Measurements from ENCODE around the gene FAM83B.

Gene FAM83B

GRCh38 chr6:54879188-54879985 lies 32.8 kb downstream of the FAM83B start (continued):
- TF ChIP-seq PATZ1 (tag by site-specific recombination; IDR thresholded peaks at IDR 0.05) (peak; percentile 71), ZSCAN4 (tag by site-specific recombination; IDR thresholded peaks at IDR 0.05) (peak; percentile 36; the same call in 1 of the 2 replicates), ZNF239 (tag by site-specific recombination; IDR thresholded peaks at IDR 0.05) (no peak), KLF10 (tag by site-specific recombination; IDR thresholded peaks at IDR 0.05) (peak; percentile 63; the same call in 1 of the 2 replicates), ZBTB48 (tag by site-specific recombination; IDR thresholded peaks at IDR 0.05) (peak; percentile 50; the same call in 1 of the 2 replicates), ZNF121 (tag by site-specific recombination; IDR thresholded peaks at IDR 0.05) (peak; percentile 48; the same call in 1 of the 2 replicates), ZNF138 (tag by site-specific recombination; IDR thresholded peaks at IDR 0.05; ENCODE audit: borderline replicate concordance) (no peak), ZNF639 (tag by site-specific recombination; IDR thresholded peaks at IDR 0.05) (peak; percentile 65; the same call in 1 of the 2 replicates), ZNF600 (tag by site-specific recombination; IDR thresholded peaks at IDR 0.05) (peak; percentile 93), ZNF416 (tag by site-specific recombination; IDR thresholded peaks at IDR 0.05) (no peak), ZNF362 (tag by site-specific recombination; IDR thresholded peaks at IDR 0.05) (peak; percentile 75), ZNF530 (tag by site-specific recombination; IDR thresholded peaks at IDR 0.05; ENCODE audit: low read depth) (no peak), ZNF48 (tag by site-specific recombination; IDR thresholded peaks at IDR 0.05) (no peak), ZNF174 (tag by site-specific recombination; IDR thresholded peaks at IDR 0.05) (no peak), ZBTB44 (tag by site-specific recombination; IDR thresholded peaks at IDR 0.05) (peak; percentile 75), ZNF16 (tag by site-specific recombination; IDR thresholded peaks at IDR 0.05; ENCODE audit: low read depth) (no peak), ZSCAN18 (tag by site-specific recombination; IDR thresholded peaks at IDR 0.05) (no peak), ZNF785 (tag by site-specific recombination; IDR thresholded peaks at IDR 0.05) (no peak), ZNF157 (tag by site-specific recombination; IDR thresholded peaks at IDR 0.05) (no peak), ZNF670 (tag by site-specific recombination; IDR thresholded peaks at IDR 0.05; ENCODE audit: low read depth) (no peak), ZNF629 (tag by site-specific recombination; IDR thresholded peaks at IDR 0.05) (peak; percentile 91), ZNF518A (tag by site-specific recombination; conservative IDR thresholded peaks at IDR 0.05; ENCODE audit: low read depth) (peak; percentile 57; the same call in 1 of the 2 replicates), ZNF677 (tag by site-specific recombination; IDR thresholded peaks at IDR 0.05) (no peak), GLI2 (tag by site-specific recombination; IDR thresholded peaks at IDR 0.05; ENCODE audit: borderline replicate concordance, low read depth) (peak; percentile 92)

All from HEK293 (cell line).